Naive thymus-derived CD4-positive, alpha-beta T cell (primary cell): ENCODE data around the gene SMAP2. TPM values are rescaled to one million over a fixed set of nuclear protein-coding genes. Genes with fewer than 3 reads are reported as not detected.

Experiments used
- ATAC-seq: fragments of 150-1000 bp; cut with Tn5 transposase; 2 replicates; pipeline ENCODE4 v1.10.0; 2021; ENCODE audit warnings: mild to moderate bottlenecking, moderate library complexity
- CTCF ChIA-PET: fragments of 350-600 bp; sonication (Branson Sonifier 250); formaldehyde crosslinking; loops from one replicate; lab custom pipeline; 2021; ENCODE audit warnings: antibody characterized with exemption; lab: Charles Lee
- POLR2A ChIA-PET: fragments of 350-600 bp; sonication (Branson Sonifier 250); formaldehyde crosslinking; loops from one replicate; lab custom pipeline; 2021; ENCODE audit warnings: antibody characterized with exemption, inconsistent platforms; lab: Charles Lee
- DNase-seq, 9 donors: peaks; one replicate each; pipeline versions ENCODE4 v3.0.0 to v3.0.0-alpha.2; 2020 to 2022; ENCODE audit warnings: mixed read lengths in 1 of 9
- H3K27ac ChIP-seq: one replicate; pipeline ENCODE4 v1.7.0; 2013; ENCODE audit warnings: mild to moderate bottlenecking, low read depth, low read length, moderate library complexity
- H3K27me3 ChIP-seq, 2 donors: one replicate each; pipeline ENCODE4 v1.7.0; 2013; ENCODE audit warnings: low read length in 2 of 2, mild to moderate bottlenecking in 2 of 2, moderate library complexity in 2 of 2; ENCODE audit not compliant: control insufficient read depth in 2 of 2, insufficient read depth in 2 of 2
- H3K36me3 ChIP-seq, 3 experiments: 1 replicate in 2 of 3; 2 replicates in 1 of 3; pipeline ENCODE4 v1.7.0; 2013; ENCODE audit warnings: low read length in 3 of 3, mild to moderate bottlenecking in 3 of 3, moderate library complexity in 1 of 3; ENCODE audit not compliant: insufficient read depth in 3 of 3, control insufficient read depth in 2 of 3
- H3K4me1 ChIP-seq, 2 donors: one replicate each; pipeline ENCODE4 v1.7.0; 2013; ENCODE audit warnings: low read length in 2 of 2, mild to moderate bottlenecking in 2 of 2, moderate library complexity in 1 of 2; ENCODE audit not compliant: control insufficient read depth in 2 of 2, insufficient read depth in 2 of 2
- H3K4me3 ChIP-seq: 2 replicates; pipeline ENCODE4 v1.7.0; 2013; ENCODE audit warnings: mild to moderate bottlenecking, low read length
- H3K9me3 ChIP-seq, 3 experiments: 1 replicate in 2 of 3; 2 replicates in 1 of 3; pipeline ENCODE4 v1.7.0; 2013; ENCODE audit warnings: low read length in 3 of 3; ENCODE audit not compliant: control insufficient read depth in 2 of 3
- H3K27ac Mint-ChIP-seq, 9 donors: one replicate each; pipeline ENCODE4 v1.8.0; 2020 to 2022; ENCODE audit warnings: mixed read lengths in 9 of 9, mild to moderate bottlenecking in 8 of 9, moderate library complexity in 5 of 9, inconsistent platforms in 2 of 9
- H3K27me3 Mint-ChIP-seq, 5 donors: one replicate each; pipeline ENCODE4 v1.8.0; 2021 to 2022; ENCODE audit warnings: mixed read lengths in 5 of 5, mild to moderate bottlenecking in 1 of 5
- H3K36me3 Mint-ChIP-seq, 5 donors: one replicate each; pipeline ENCODE4 v1.8.0; 2020 to 2022; ENCODE audit warnings: mixed read lengths in 5 of 5, mild to moderate bottlenecking in 3 of 5, inconsistent platforms in 1 of 5
- H3K4me1 Mint-ChIP-seq, 7 donors: one replicate each; pipeline ENCODE4 v1.8.0; 2020 to 2022; ENCODE audit warnings: mixed read lengths in 7 of 7, mild to moderate bottlenecking in 3 of 7, inconsistent platforms in 1 of 7
- H3K4me3 Mint-ChIP-seq, 10 donors: one replicate each; pipeline ENCODE4 v1.8.0; 2020 to 2022; ENCODE audit warnings: mild to moderate bottlenecking in 10 of 10, mixed read lengths in 10 of 10, moderate library complexity in 6 of 10, inconsistent platforms in 2 of 10
- H3K9me3 Mint-ChIP-seq, 11 donors: one replicate each; pipeline ENCODE4 v1.8.0; 2020 to 2022; ENCODE audit warnings: mixed read lengths in 11 of 11, mild to moderate bottlenecking in 4 of 11, inconsistent platforms in 1 of 11, moderate library complexity in 1 of 11
- intact Hi-C, 2 donors: fragments of 100-400 bp; cut with micrococcal nuclease; formaldehyde crosslinking; loops; one replicate each; pipeline ENCODE4 v1.15.1; 2023
- polyA plus RNA-seq, 2 donors: library from polyadenylated mRNA; unstranded; fragments of 300-500 nt; fragmentation: Illumina TruSeq; gene quantifications; one replicate each; pipeline ENCODE4 v1.2.3, GENCODE V29; 2021
- total RNA-seq, 6 experiments: library from RNA in 5 of 6; stranded (reverse) in 5 of 6; gene quantifications; 1 replicate in 5 of 6; 2 replicates in 1 of 6; pipeline ENCODE4 v1.2.3 and lab custom pipeline; 2021 to 2026

Gene SMAP2
- total and polyA plus RNA-seq, 7 experiments from 2014 or later: 144 to 542 (median 203) TPM

GRCh38 chr1:40351124-40351523 lies 22.4 kb upstream of the SMAP2 start:
- intact Hi-C loops: no loop called here
- CTCF ChIA-PET: interaction anchor here (1.0 to 1.1 kb wide), 2 partner anchors 16 to 199 kb away, joined by 3 read pairs; no protein-coding TSS in a partner anchor

GRCh38 chr1:40352126-40352525 lies 21.4 kb upstream of the SMAP2 start:
- Histone ChIP-seq H3K9me3 (no peaks in the 10 kb centered on the region), H3K27me3 (no peaks in the 10 kb centered on the region), H3K27ac (no peak overlapping the region), H3K4me1 (no peaks in the 10 kb centered on the region), H3K36me3 (no peaks in the 10 kb centered on the region), H3K4me3 (no peak overlapping the region)
- intact Hi-C loops: no loop called here
- H3K4me3 Mint-ChIP-seq: no peak overlapping the region
- ATAC-seq: peak; percentile 52
- no peak for DNase-seq
- H3K4me1 Mint-ChIP-seq: peaks cover 0 to 17% (median 5%) of the 10 kb centered on the region in 7 donors
- peaks cover 0 to 2% (median 0%) of the 10 kb centered on the region in 11 donors for H3K9me3 Mint-ChIP-seq
- H3K27me3 Mint-ChIP-seq: no peaks in the 10 kb centered on the region
- H3K27ac Mint-ChIP-seq: peak overlapping the region in 1 of 9 donors; percentile 18
- H3K36me3 Mint-ChIP-seq: peaks cover 0 to 6% (median 0%) of the 10 kb centered on the region in 5 donors
- POLR2A ChIA-PET: interaction anchor here (0.6 to 2.7 kb wide), 4 partner anchors 10 to 1122 kb away, joined by 3 to 10 read pairs (median 6); partner anchors contain the start of gene SMAP2
- CTCF ChIA-PET: interaction anchor here (0.5 to 1.6 kb wide), 2 partner anchors 13 to 14 kb away, joined by 3 to 6 read pairs; no protein-coding TSS in a partner anchor

More at GRCh38 chr1:40351124-40351523, 22.4 kb upstream of the SMAP2 start:
- H3K36me3 ChIP-seq: no peaks in the 10 kb centered on the region
- no peak for DNase-seq
- POLR2A ChIA-PET: interaction anchor here (2.7 kb wide), 1 partner anchor 22 kb away, joined by 9 read pairs; the partner anchor contains the start of gene SMAP2
- H3K36me3 Mint-ChIP-seq: peaks cover 0 to 3% (median 0%) of the 10 kb centered on the region in 5 donors
- H3K27ac Mint-ChIP-seq: peak overlapping the region in 2 of 9 donors; percentile 33 to 78
- ATAC-seq: no peak
- no peak overlapping the region for H3K4me3 ChIP-seq
- H3K9me3 Mint-ChIP-seq: no peaks in the 10 kb centered on the region
- no peaks in the 10 kb centered on the region for H3K27me3 ChIP-seq
- H3K27ac ChIP-seq: no peak overlapping the region
- peaks cover 0 to 13% (median 5%) of the 10 kb centered on the region in 7 donors for H3K4me1 Mint-ChIP-seq
- no peaks in the 10 kb centered on the region for H3K27me3 Mint-ChIP-seq
- H3K4me1 ChIP-seq: no peaks in the 10 kb centered on the region
- H3K4me3 Mint-ChIP-seq: no peak overlapping the region
- H3K9me3 ChIP-seq: no peaks in the 10 kb centered on the region

GRCh38 chr1:40353082-40353481 lies 20.4 kb upstream of the SMAP2 start:
- no peak overlapping the region for H3K27ac ChIP-seq
- Mint-ChIP-seq H3K27ac (no peak overlapping the region), H3K4me3 (no peak overlapping the region), H3K36me3 (peaks cover 0 to 10% (median 0%) of the 10 kb centered on the region in 5 donors), H3K9me3 (peaks cover 0 to 4% (median 0%) of the 10 kb centered on the region in 11 donors), H3K4me1 (peaks cover 0 to 17% (median 5%) of the 10 kb centered on the region in 7 donors), H3K27me3 (no peaks in the 10 kb centered on the region)
- H3K4me3 ChIP-seq: no peak overlapping the region
- intact Hi-C loops: no loop called here
- H3K9me3 ChIP-seq: no peaks in the 10 kb centered on the region
- POLR2A ChIA-PET: interaction anchor here (2.2 to 2.7 kb wide), 2 partner anchors 11 to 20 kb away, joined by 9 to 10 read pairs; partner anchors contain the start of gene SMAP2
- no peak for ATAC-seq
- DNase-seq: no peak
- no peaks in the 10 kb centered on the region for H3K4me1 ChIP-seq
- H3K27me3 ChIP-seq: no peaks in the 10 kb centered on the region
- CTCF ChIA-PET: interaction anchor here (1.6 kb wide), 1 partner anchor 15 kb away, joined by 6 read pairs; no protein-coding TSS in a partner anchor
- H3K36me3 ChIP-seq: no peaks in the 10 kb centered on the region

- intact Hi-C loops: no loop called here
- H3K27ac Mint-ChIP-seq: no peak overlapping the region
- peaks cover 0 to 14% (median 5%) of the 10 kb centered on the region in 7 donors for H3K4me1 Mint-ChIP-seq
- H3K4me3 Mint-ChIP-seq: no peak overlapping the region
- peaks cover 3 to 32% (median 6%) of the 10 kb centered on the region in 5 donors for H3K36me3 Mint-ChIP-seq
- POLR2A ChIA-PET: no interaction called here
- H3K27me3 Mint-ChIP-seq: no peaks in the 10 kb centered on the region
- peaks cover 0 to 21% (median 5%) of the 10 kb centered on the region in 11 donors for H3K9me3 Mint-ChIP-seq
- Histone ChIP-seq H3K4me1 (no peaks in the 10 kb centered on the region), H3K9me3 (no peaks in the 10 kb centered on the region), H3K27ac (no peak overlapping the region), H3K27me3 (no peaks in the 10 kb centered on the region), H3K4me3 (no peak overlapping the region), H3K36me3 (no peaks in the 10 kb centered on the region)
- ATAC-seq: no peak
- CTCF ChIA-PET: interaction anchor here (1.1 to 1.4 kb wide), 4 partner anchors 15 to 227 kb away, joined by 3 to 8 read pairs (median 4); no protein-coding TSS in a partner anchor
- no peak for DNase-seq
Measured at GRCh38 chr1:40357625-40358024, 15.9 kb upstream of the SMAP2 start.

- ChIA-PET POLR2A (interaction anchor here (1.2 kb wide), 1 partner anchor 21 kb away, joined by 3 read pairs; no protein-coding TSS in a partner anchor), CTCF (no interaction called here)
- Histone ChIP-seq H3K27me3 (no peaks in the 10 kb centered on the region), H3K4me3 (no peak overlapping the region), H3K4me1 (no peaks in the 10 kb centered on the region), H3K9me3 (no peaks in the 10 kb centered on the region), H3K27ac (no peak overlapping the region), H3K36me3 (no peaks in the 10 kb centered on the region)
- no peak overlapping the region for H3K4me3 Mint-ChIP-seq
- no peak overlapping the region for H3K27ac Mint-ChIP-seq
- intact Hi-C loops: no loop called here
- no peak for ATAC-seq
- peaks cover 5 to 16% (median 9%) of the 10 kb centered on the region in 7 donors for H3K4me1 Mint-ChIP-seq
- no peak for DNase-seq
- peaks cover 0 to 22% (median 5%) of the 10 kb centered on the region in 11 donors for H3K9me3 Mint-ChIP-seq
- H3K27me3 Mint-ChIP-seq: peaks cover 0 to 4% (median 0%) of the 10 kb centered on the region in 5 donors
- H3K36me3 Mint-ChIP-seq: peaks cover 3 to 39% (median 6%) of the 10 kb centered on the region in 5 donors
Measured at GRCh38 chr1:40360631-40361030, 12.9 kb upstream of the SMAP2 start.

GRCh38 chr1:40361201-40361600 lies 12.3 kb upstream of the SMAP2 start:
- peaks cover 0 to 22% (median 5%) of the 10 kb centered on the region in 11 donors for H3K9me3 Mint-ChIP-seq
- no peaks in the 10 kb centered on the region for H3K9me3 ChIP-seq
- POLR2A ChIA-PET: interaction anchor here (1.2 kb wide), 1 partner anchor 20 kb away, joined by 3 read pairs; no protein-coding TSS in a partner anchor
- H3K27ac Mint-ChIP-seq: no peak overlapping the region
- peaks cover 0 to 15% (median 8%) of the 10 kb centered on the region in 7 donors for H3K4me1 Mint-ChIP-seq
- H3K4me3 Mint-ChIP-seq: no peak overlapping the region
- no peaks in the 10 kb centered on the region for H3K36me3 ChIP-seq
- ATAC-seq (no peak), DNase-seq (no peak)
- intact Hi-C loops: no loop called here
- no peaks in the 10 kb centered on the region for H3K4me1 ChIP-seq
- peaks cover 3 to 35% (median 6%) of the 10 kb centered on the region in 5 donors for H3K36me3 Mint-ChIP-seq
- peaks cover 0 to 4% (median 0%) of the 10 kb centered on the region in 5 donors for H3K27me3 Mint-ChIP-seq
- no peaks in the 10 kb centered on the region for H3K27me3 ChIP-seq
- H3K4me3 ChIP-seq: no peak overlapping the region
- CTCF ChIA-PET: no interaction called here
- no peak overlapping the region for H3K27ac ChIP-seq
